Measurements from ENCODE around the gene REX1BD. TPM values are rescaled to one million over a fixed set of nuclear protein-coding genes. Genes with fewer than 3 reads are reported as not detected.

REX1BD gene
- total RNA-seq, 1 experiment from 2014 or later: 61.4 TPM

GRCh38 chr19:18577365-18577914 lies 11.2 kb upstream of the REX1BD start:
- no peak for DNase-seq (ENCODE audit: low spot score)
- H3K27me3 ChIP-seq (replicated peaks; ENCODE audit: insufficient read depth, low read depth, low read length, poor library complexity): no peaks in the 10 kb centered on the region
- ChIA-PET POLR2A (ENCODE audit: low non-redundant PET) (no interaction called here), CTCF (no interaction called here)
- peaks cover 12% of the 10 kb centered on the region for H3K4me1 ChIP-seq (ENCODE audit: insufficient read depth, low read length, poor library complexity, severe bottlenecking)
- TF ChIP-seq CTCF (conservative IDR thresholded peaks at IDR 0.05; ENCODE audit: low read depth, low read length): no peak
- no peak for TF ChIP-seq EZH2 (IDR thresholded peaks at IDR 0.05; ENCODE audit: borderline replicate concordance, low read depth, low read length, poor library complexity, severe bottlenecking)
- H3K9me3 ChIP-seq (ENCODE audit: low read depth, low read length, poor library complexity, severe bottlenecking): no peaks in the 10 kb centered on the region
- peak overlapping the region; percentile 23 for H3K27ac ChIP-seq (ENCODE audit: low read depth, low read length, poor library complexity, severe bottlenecking)
- no TSS peak for BruUV-seq (replicated peaks)
- peaks cover 47% of the 10 kb centered on the region for H3K36me3 ChIP-seq (ENCODE audit: insufficient read depth, low read length, poor library complexity, severe bottlenecking)
- intact Hi-C loops (cut with micrococcal nuclease; ENCODE audit: unreplicated experiment): no loop called here
- no peak overlapping the region for H3K4me3 ChIP-seq (ENCODE audit: low read depth, low read length, poor library complexity, severe bottlenecking)

- Histone ChIP-seq H3K9me3 (ENCODE audit: low read depth, low read length, poor library complexity, severe bottlenecking) (no peaks in the 10 kb centered on the region), H3K36me3 (ENCODE audit: insufficient read depth, low read length, poor library complexity, severe bottlenecking) (peaks cover 24% of the 10 kb centered on the region), H3K27ac (ENCODE audit: low read depth, low read length, poor library complexity, severe bottlenecking) (no peak overlapping the region), H3K27me3 (replicated peaks; ENCODE audit: insufficient read depth, low read depth, low read length, poor library complexity) (no peaks in the 10 kb centered on the region), H3K4me1 (ENCODE audit: insufficient read depth, low read length, poor library complexity, severe bottlenecking) (no peaks in the 10 kb centered on the region), H3K4me3 (ENCODE audit: low read depth, low read length, poor library complexity, severe bottlenecking) (no peak overlapping the region)
- DNase-seq (ENCODE audit: low spot score): no peak
- CTCF ChIA-PET: no interaction called here
- BruUV-seq (replicated peaks): no TSS peak
- intact Hi-C loops (cut with micrococcal nuclease; ENCODE audit: unreplicated experiment): no loop called here
- TF ChIP-seq EZH2 (IDR thresholded peaks at IDR 0.05; ENCODE audit: borderline replicate concordance, low read depth, low read length, poor library complexity, severe bottlenecking): no peak
- TF ChIP-seq CTCF (conservative IDR thresholded peaks at IDR 0.05; ENCODE audit: low read depth, low read length): no peak
- POLR2A ChIA-PET (ENCODE audit: low non-redundant PET): no interaction called here
Measured at GRCh38 chr19:18580311-18580710, 8.3 kb upstream of the REX1BD start.

GRCh38 chr19:18586306-18586705 lies 2.3 kb upstream of the REX1BD start:
- no peaks in the 10 kb centered on the region for H3K36me3 ChIP-seq (ENCODE audit: insufficient read depth, low read length, poor library complexity, severe bottlenecking)
- intact Hi-C loops (cut with micrococcal nuclease; ENCODE audit: unreplicated experiment): no loop called here
- no peak overlapping the region for H3K27ac ChIP-seq (ENCODE audit: low read depth, low read length, poor library complexity, severe bottlenecking)
- TF ChIP-seq EZH2 (IDR thresholded peaks at IDR 0.05; ENCODE audit: borderline replicate concordance, low read depth, low read length, poor library complexity, severe bottlenecking) (no peak), CTCF (conservative IDR thresholded peaks at IDR 0.05; ENCODE audit: low read depth, low read length) (0 out of 2 replicates have a peak, but pooled peaks have one; percentile 13)
- BruUV-seq (replicated peaks): no TSS peak
- ChIA-PET CTCF (no interaction called here), POLR2A (ENCODE audit: low non-redundant PET) (no interaction called here)
- no peak for DNase-seq (ENCODE audit: low spot score)
- no peaks in the 10 kb centered on the region for H3K27me3 ChIP-seq (replicated peaks; ENCODE audit: insufficient read depth, low read depth, low read length, poor library complexity)
- no peak overlapping the region for H3K4me3 ChIP-seq (ENCODE audit: low read depth, low read length, poor library complexity, severe bottlenecking)
- H3K4me1 ChIP-seq (ENCODE audit: insufficient read depth, low read length, poor library complexity, severe bottlenecking): peaks cover 16% of the 10 kb centered on the region
- H3K9me3 ChIP-seq (ENCODE audit: low read depth, low read length, poor library complexity, severe bottlenecking): no peaks in the 10 kb centered on the region
